Osteocyte (in vitro differentiated cells): ENCODE results near the gene HSBP1. TPM values are rescaled to one million over a fixed set of nuclear protein-coding genes. Genes with fewer than 3 reads are reported as not detected.
A peak's percentile ranks its signal among the peaks of the same experiment; 100 is the strongest.

Source experiments
- DNase-seq: peaks from one replicate; pipeline ENCODE4 v3.0.0; 2021; ENCODE audit warnings: mixed read lengths; ENCODE audit not compliant: unreplicated experiment; ENCODE audit errors: extremely low spot score
- H3K27ac Mint-ChIP-seq: one replicate; pipeline ENCODE4 v1.8.0; 2021; ENCODE audit warnings: mild to moderate bottlenecking, mixed read lengths; ENCODE audit not compliant: unreplicated experiment
- H3K27me3 Mint-ChIP-seq: one replicate; pipeline ENCODE4 v1.8.0; 2021; ENCODE audit warnings: mixed read lengths; ENCODE audit not compliant: unreplicated experiment
- H3K36me3 Mint-ChIP-seq: one replicate; pipeline ENCODE4 v1.8.0; 2021; ENCODE audit warnings: mixed read lengths; ENCODE audit not compliant: unreplicated experiment
- H3K4me1 Mint-ChIP-seq: one replicate; pipeline ENCODE4 v1.8.0; 2021; ENCODE audit warnings: mixed read lengths; ENCODE audit not compliant: unreplicated experiment
- H3K4me3 Mint-ChIP-seq: one replicate; pipeline ENCODE4 v1.8.0; 2021; ENCODE audit warnings: mild to moderate bottlenecking, moderate library complexity, mixed read lengths; ENCODE audit not compliant: unreplicated experiment
- H3K9me3 Mint-ChIP-seq: one replicate; pipeline ENCODE4 v1.8.0; 2021; ENCODE audit warnings: mixed read lengths; ENCODE audit not compliant: unreplicated experiment
- CTCF ChIP-seq: fragments of 200-600 bp; sonication (generic); IDR thresholded peaks from 2 replicates; pipeline ENCODE4 v1.5.0; 2021; ENCODE audit warnings: antibody characterized with exemption, mild to moderate bottlenecking, moderate library complexity
- total RNA-seq: library from RNA; stranded (reverse); gene quantifications from 2 replicates; pipeline ENCODE4 v1.2.1, GENCODE V29; 2021

The HSBP1 gene
- total RNA-seq, 1 donor from 2014 or later = 96.9 TPM

- no peak for DNase-seq
- no peak for TF ChIP-seq CTCF
- Mint-ChIP-seq H3K36me3 (no peaks in the 10 kb centered on the region), H3K9me3 (peaks cover 4% of the 10 kb centered on the region), H3K27me3 (no peaks in the 10 kb centered on the region), H3K27ac (no peak overlapping the region), H3K4me1 (peaks cover 2% of the 10 kb centered on the region), H3K4me3 (no peak overlapping the region)
Observed at GRCh38 chr16:83793179-83793578, 14.6 kb upstream of the HSBP1 start.

DNA sequence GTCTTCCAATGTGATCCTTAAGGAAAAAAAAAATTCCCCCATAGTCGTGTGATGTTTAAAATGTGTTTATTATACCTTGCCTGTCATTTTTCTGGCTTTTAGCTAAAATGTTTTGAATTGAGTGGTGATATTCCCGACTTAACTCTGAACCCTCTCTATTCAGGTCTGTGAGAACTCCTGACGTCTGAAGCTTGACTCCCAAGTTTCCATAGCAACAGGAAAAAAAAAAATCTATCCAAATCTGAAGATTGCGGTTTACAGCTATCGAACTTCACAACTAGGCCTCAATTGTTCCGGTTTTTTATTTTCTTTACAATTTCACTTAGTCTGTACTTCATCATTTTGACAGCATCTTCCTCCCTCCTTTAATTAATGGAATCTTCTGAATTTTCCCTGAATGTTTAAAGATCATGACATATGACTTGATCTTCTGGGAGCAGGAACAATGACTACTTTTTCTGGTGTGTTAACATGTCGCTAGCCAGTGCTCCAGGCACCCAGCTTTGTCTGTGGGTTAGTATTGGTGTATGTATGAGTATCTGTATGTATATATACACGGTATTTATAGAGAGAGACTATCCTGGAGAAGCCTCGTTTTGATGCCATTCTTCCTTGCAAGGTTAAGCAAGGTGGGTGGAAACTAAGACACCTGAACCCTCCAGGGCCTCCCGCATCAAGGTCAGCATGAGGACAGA is 12.8 kb upstream of the HSBP1 start:
- DNase-seq = no peak
- Mint-ChIP-seq H3K36me3 (no peaks in the 10 kb centered on the region), H3K27me3 (no peaks in the 10 kb centered on the region), H3K27ac (no peak overlapping the region), H3K4me3 (no peak overlapping the region), H3K9me3 (peaks cover 4% of the 10 kb centered on the region), H3K4me1 (peaks cover 2% of the 10 kb centered on the region)
- no peak for TF ChIP-seq CTCF

- no peak for TF ChIP-seq CTCF
- H3K36me3 Mint-ChIP-seq = no peaks in the 10 kb centered on the region
- no peak overlapping the region for H3K4me3 Mint-ChIP-seq
- no peak for DNase-seq
- H3K27ac Mint-ChIP-seq = no peak overlapping the region
- H3K4me1 Mint-ChIP-seq = peaks cover 3% of the 10 kb centered on the region
- peaks cover 4% of the 10 kb centered on the region for H3K9me3 Mint-ChIP-seq
- no peaks in the 10 kb centered on the region for H3K27me3 Mint-ChIP-seq
Observed at GRCh38 chr16:83797013-83797412, 10.8 kb upstream of the HSBP1 start.

- H3K27me3 Mint-ChIP-seq = peaks cover 4% of the 10 kb centered on the region
- H3K36me3 Mint-ChIP-seq = no peaks in the 10 kb centered on the region
- H3K9me3 Mint-ChIP-seq = no peaks in the 10 kb centered on the region
- H3K27ac Mint-ChIP-seq = no peak overlapping the region
- no peak for TF ChIP-seq CTCF
- no peak overlapping the region for H3K4me3 Mint-ChIP-seq
- DNase-seq = no peak
- peaks cover 7% of the 10 kb centered on the region for H3K4me1 Mint-ChIP-seq
Observed at GRCh38 chr16:83799336-83799735, 8.4 kb upstream of the HSBP1 start.

DNA sequence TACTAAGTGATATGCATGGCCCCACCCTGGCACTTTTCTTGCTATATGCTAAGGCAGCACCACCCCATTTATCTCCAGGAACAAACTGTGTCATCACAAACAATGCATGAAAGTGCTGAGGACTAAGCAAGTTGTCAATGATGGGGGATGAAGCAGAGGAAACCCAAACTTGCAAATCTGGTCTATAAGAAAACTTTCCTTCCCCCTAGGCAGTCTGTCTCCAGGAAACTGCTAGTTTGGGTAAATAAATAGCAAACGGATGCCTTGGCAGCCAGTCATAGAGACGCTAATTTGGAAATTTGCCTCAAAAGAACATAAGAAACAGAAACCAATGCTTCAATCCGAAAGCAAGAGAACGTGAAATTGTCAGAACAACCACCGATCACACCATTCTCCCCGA is 5.6 kb upstream of the HSBP1 start:
- Mint-ChIP-seq H3K9me3 (no peaks in the 10 kb centered on the region), H3K27ac (peak overlapping the region; percentile 74), H3K27me3 (peaks cover 7% of the 10 kb centered on the region), H3K4me3 (peak overlapping the region; percentile 35), H3K36me3 (peaks cover 3% of the 10 kb centered on the region), H3K4me1 (peaks cover 7% of the 10 kb centered on the region)
- DNase-seq = no peak
- no peak for TF ChIP-seq CTCF
